HG03460 (cell line): ENCODE measurements around the gene RBMXL3.

Source experiments
- ATAC-seq: cut with Tn5 transposase; IDR thresholded peaks from one replicate; pipeline ENCODE4 v1.9.1; 2021; ENCODE audit not compliant: unreplicated experiment

RBMXL3 gene

DNA sequence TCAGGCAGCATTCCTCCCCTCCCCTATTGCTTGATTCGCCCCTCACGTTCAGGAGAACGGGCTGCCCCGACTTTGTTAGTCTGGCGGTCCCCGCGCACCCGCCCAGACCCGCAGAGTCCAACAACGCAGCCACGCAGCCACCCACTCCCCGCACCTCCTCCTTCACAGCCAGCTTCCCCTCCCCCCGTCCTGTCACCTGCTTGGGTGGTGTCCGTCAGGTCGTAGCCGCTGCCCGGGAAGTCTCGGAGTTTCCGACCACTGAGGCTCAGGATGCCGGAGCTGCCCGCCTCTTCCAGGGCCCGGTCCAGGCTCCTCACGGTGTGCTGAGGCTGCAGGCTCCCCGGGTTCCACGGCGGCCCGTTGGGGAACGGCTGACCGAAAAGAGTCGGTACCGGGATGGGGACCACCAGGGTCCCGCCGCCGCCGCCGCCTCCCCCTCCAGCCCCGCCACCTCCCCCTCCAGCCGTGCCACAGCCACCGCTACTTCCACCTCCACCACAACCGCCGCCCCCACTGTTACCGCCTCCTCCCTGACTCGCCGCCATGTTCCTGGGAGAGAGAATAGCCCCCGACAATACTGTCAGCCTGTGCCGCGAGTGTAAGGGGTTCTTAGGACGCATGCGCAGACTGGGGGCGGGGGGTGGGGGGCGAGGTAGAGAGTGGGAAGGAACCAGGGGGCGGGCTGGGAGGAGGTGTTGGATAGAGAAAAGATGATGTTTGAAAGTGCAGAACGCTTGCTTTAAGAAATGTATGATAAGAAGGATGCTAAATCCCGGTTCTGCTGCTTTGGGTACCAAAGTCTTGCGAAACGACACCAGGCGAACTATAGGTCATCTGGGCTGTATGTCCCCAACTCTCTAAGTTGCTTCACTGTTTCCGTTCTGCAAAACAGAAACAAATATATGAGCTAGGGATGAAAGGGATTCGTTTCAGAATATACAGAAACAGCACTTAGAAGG is 44.6 kb downstream of the RBMXL3 start, which contains the start of gene LRCH2:
Gene LRCH2 (minus strand): TSS at position 600 of the 959 bp plus-strand sequence. CDS start 55 bp downstream, at position 545.
- no peak for ATAC-seq

DNA sequence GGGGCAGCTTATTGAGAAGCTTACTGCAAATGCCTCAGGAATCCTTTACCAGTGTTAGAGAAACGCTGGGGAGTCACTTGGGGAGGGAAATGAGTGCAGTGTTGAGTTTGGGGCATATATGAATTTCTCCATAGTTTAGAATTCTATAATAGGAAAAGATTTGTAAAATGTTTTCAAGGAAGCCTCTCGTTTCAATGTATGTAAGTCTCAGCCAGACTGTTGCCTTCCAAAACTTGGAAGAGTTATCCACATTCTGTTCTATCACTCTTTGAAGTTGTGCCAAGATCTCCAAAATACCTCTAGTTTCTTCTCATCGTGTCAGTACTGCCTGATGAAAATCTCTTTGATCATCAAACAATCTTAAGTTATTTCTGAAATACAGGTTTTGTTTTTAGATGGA is 45.3 kb downstream of the RBMXL3 start:
- ATAC-seq, result no peak

DNA sequence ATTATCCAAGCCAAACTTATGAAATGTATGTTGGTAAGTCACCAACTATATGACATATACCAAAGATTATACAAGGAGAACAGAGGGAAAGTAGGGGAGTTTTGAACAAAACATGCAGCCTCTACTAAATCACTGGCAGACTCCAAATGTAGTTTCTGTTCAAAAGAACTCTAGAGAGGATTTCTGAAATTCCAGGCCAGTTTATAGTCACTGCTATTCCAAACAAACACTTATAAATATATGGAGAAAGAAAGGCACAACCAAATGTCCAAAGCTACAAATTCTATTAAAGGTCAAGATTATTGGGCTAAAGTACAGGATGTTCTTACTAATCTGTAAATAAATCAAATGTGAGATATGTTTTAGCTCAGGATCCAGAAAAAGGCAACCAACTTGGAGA is 47.4 kb downstream of the RBMXL3 start:
- ATAC-seq, result no peak

DNA sequence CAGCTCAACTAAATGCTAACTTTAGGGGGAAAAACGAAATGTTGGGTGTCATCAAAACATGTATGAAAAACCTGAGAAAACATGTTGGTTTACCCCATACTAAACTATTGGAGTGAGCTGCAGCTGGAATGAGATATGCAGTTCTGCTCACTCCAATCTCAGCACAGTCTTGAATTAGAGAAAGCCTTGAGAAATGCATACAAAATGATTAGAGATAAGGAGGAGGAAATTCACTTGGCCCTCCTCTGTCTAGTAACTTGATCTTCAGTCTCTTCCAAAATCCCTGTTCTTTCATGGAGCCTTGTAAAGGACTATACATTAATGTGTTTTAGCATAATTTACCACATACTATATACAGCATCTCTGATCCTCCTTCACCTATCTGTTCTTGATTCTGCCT is 47.8 kb downstream of the RBMXL3 start:
- ATAC-seq, result no peak
